HCT116 (cell line): ENCODE measurements around the gene UGT1A3. TPM values are rescaled to one million over a fixed set of nuclear protein-coding genes. Genes with fewer than 3 reads are reported as not detected.

Experiments used
- ATAC-seq: fragments of 200-7000 bp; cut with Tn5 transposase; 2 replicates; pipeline ENCODE4 v1.9.1; 2020; ENCODE audit warnings: mild to moderate bottlenecking, moderate library complexity
- BruUV-seq: library from RNA; stranded (reverse); fragments of 400-500 nt; replicated peaks from 2 replicates; lab custom pipeline; 2021; lab: Mats Ljungman, UMichigan
- CTCF ChIA-PET: fragments of 300-600 bp; sonication (Branson Sonifier 250); formaldehyde crosslinking; loops from one replicate; lab custom pipeline; 2021; ENCODE audit warnings: antibody characterized with exemption; lab: Charles Lee
- POLR2A ChIA-PET: fragments of 300-600, 350-600 bp; sonication (Branson Sonifier 250); formaldehyde crosslinking; loops from one replicate; lab custom pipeline; 2021; ENCODE audit warnings: antibody characterized with exemption; lab: Charles Lee
- RAD21 ChIA-PET, 2 experiments: fragments of 300-600 bp; sonication (Branson Sonifier 250); formaldehyde crosslinking; loops; one replicate each; lab custom pipeline; 2023; ENCODE audit warnings: low total read pairs in 2 of 2; ENCODE audit not compliant: uncharacterized antibody in 2 of 2, unreplicated experiment in 2 of 2, low non-redundant PET in 1 of 2; lab: Charles Lee
- DNase-seq: peaks from one replicate; pipeline ENCODE4 v3.0.0-alpha.2; 2010; ENCODE audit warnings: low read depth, low spot score
- H2AFZ ChIP-seq: fragments of 200-600 bp; shearing (Covaris generic), sonication (generic); 2 replicates; pipeline ENCODE4 v1.6.1; 2017; ENCODE audit warnings: low read depth, mixed run types, mixed read lengths, antibody characterized with exemption, low read length; ENCODE audit not compliant: poor library complexity, severe bottlenecking
- H3K27ac ChIP-seq: 2 replicates; pipeline ENCODE4 v1.5.1; 2012; ENCODE audit warnings: low read depth, low read length
- H3K27me3 ChIP-seq: fragments of 200-600 bp; sonication (generic); 2 replicates; pipeline ENCODE4 v1.6.1; 2016; ENCODE audit warnings: mixed run types, low read length, mixed read lengths; ENCODE audit not compliant: insufficient read depth
- H3K36me3 ChIP-seq, 2 experiments: fragments of 200-500 bp in 1 of 2; fragments of 200-600 bp in 1 of 2; sonication (Bioruptor generic) in 1 of 2; sonication (generic) in 1 of 2; 2 replicates each; pipeline versions ENCODE4 v1.5.1 to v1.6.1; 2014 to 2016; ENCODE audit warnings: low read length in 2 of 2, inconsistent platforms in 1 of 2, mixed read lengths in 1 of 2, mixed run types in 1 of 2; ENCODE audit not compliant: insufficient read depth in 2 of 2, control insufficient read depth in 1 of 2
- H3K4me1 ChIP-seq, 2 experiments: fragments of 200-600 bp in 1 of 2; sonication (generic) in 1 of 2; 2 replicates each; pipeline versions ENCODE4 v1.5.1 to v1.6.1; 2012 to 2017; ENCODE audit warnings: low read length in 2 of 2, inconsistent platforms in 1 of 2, mild to moderate bottlenecking in 1 of 2, mixed read lengths in 1 of 2, mixed run types in 1 of 2, moderate library complexity in 1 of 2; ENCODE audit not compliant: insufficient read depth in 2 of 2, control insufficient read depth in 1 of 2
- H3K4me2 ChIP-seq: fragments of 200-600 bp; sonication (generic); 2 replicates; pipeline ENCODE4 v1.6.1; 2017; ENCODE audit warnings: mixed run types, low read length, mixed read lengths
- H3K4me3 ChIP-seq, 2 experiments: fragments of 200-600 bp in 1 of 2; sonication (generic) in 1 of 2; replicated peaks in 1 of 2; 2 replicates each; pipeline ENCODE4 v1.5.1; 2011 to 2016; ENCODE audit warnings: low read length in 2 of 2, control low read depth in 1 of 2, low read depth in 1 of 2, mild to moderate bottlenecking in 1 of 2, mixed read lengths in 1 of 2, mixed run types in 1 of 2
- H3K79me2 ChIP-seq: fragments of 200-600 bp; sonication (generic); 2 replicates; pipeline ENCODE4 v1.6.1; 2017; ENCODE audit warnings: mild to moderate bottlenecking, mixed run types, low read length, moderate library complexity, mixed read lengths; ENCODE audit not compliant: insufficient read depth
- H3K9ac ChIP-seq: fragments of 200-600 bp; sonication (generic); 2 replicates; pipeline ENCODE4 v1.6.1; 2016; ENCODE audit warnings: low read length, mixed read lengths
- H3K9me2 ChIP-seq: fragments of 200-600 bp; sonication (generic), shearing (Covaris generic); 2 replicates; pipeline ENCODE4 v1.6.1; 2017; ENCODE audit warnings: mixed run types, mild to moderate bottlenecking, moderate library complexity; ENCODE audit not compliant: insufficient read depth
- H3K9me3 ChIP-seq, 2 experiments: fragments of 200-500 bp in 1 of 2; fragments of 200-600 bp in 1 of 2; sonication (Bioruptor generic) in 1 of 2; sonication (generic) in 1 of 2; 2 replicates each; pipeline ENCODE4 v1.6.1; 2014 to 2017; ENCODE audit warnings: low read length in 2 of 2, mixed read lengths in 2 of 2, inconsistent platforms in 1 of 2, low read depth in 1 of 2, mild to moderate bottlenecking in 1 of 2, mixed run types in 1 of 2, moderate library complexity in 1 of 2; ENCODE audit not compliant: control insufficient read depth in 1 of 2, insufficient read depth in 1 of 2
- H4K20me1 ChIP-seq: fragments of 200-600 bp; sonication (generic), shearing (Covaris generic); 2 replicates; pipeline ENCODE4 v1.6.1; 2017; ENCODE audit warnings: mixed run types, mild to moderate bottlenecking, moderate library complexity; ENCODE audit not compliant: insufficient read depth
- CBX3 ChIP-seq: IDR thresholded peaks from 2 replicates; pipeline ENCODE4 v1.6.1; 2012; ENCODE audit warnings: low read depth
- CEBPB ChIP-seq: IDR thresholded peaks from 2 replicates; pipeline ENCODE4 v1.6.1; 2012; ENCODE audit warnings: low read depth
- CTCF ChIP-seq, 3 experiments: fragments of 200-600 bp in 1 of 3; sonication (generic) in 1 of 3; IDR thresholded peaks in 2 of 3; conservative IDR thresholded peaks in 1 of 3; 2 replicates each; pipeline ENCODE4 v1.5.1; 2012 to 2017; ENCODE audit warnings: low read depth in 2 of 3, low read length in 2 of 3, antibody characterized with exemption in 1 of 3, borderline replicate concordance in 1 of 3, control low read depth in 1 of 3, mild to moderate bottlenecking in 1 of 3, mixed read lengths in 1 of 3, mixed run types in 1 of 3, moderate library complexity in 1 of 3; ENCODE audit not compliant: insufficient read depth in 1 of 3
- EGR1 ChIP-seq: IDR thresholded peaks from 2 replicates; pipeline ENCODE4 v1.6.1; 2012; ENCODE audit warnings: low read depth
- ELF1 ChIP-seq: IDR thresholded peaks from 2 replicates; pipeline ENCODE4 v1.6.1; 2012; ENCODE audit warnings: low read depth, borderline replicate concordance
- EZH2 ChIP-seq: fragments of 200-600 bp; sonication (generic); IDR thresholded peaks from 2 replicates; pipeline ENCODE4 v1.6.1; 2017; ENCODE audit warnings: antibody characterized with exemption, mixed run types
- EZH2phosphoT487 ChIP-seq: fragments of 200-600 bp; IDR thresholded peaks from 2 replicates; pipeline ENCODE4 v1.6.1; 2018; ENCODE audit warnings: antibody characterized with exemption, borderline replicate concordance
- JUND ChIP-seq: IDR thresholded peaks from 2 replicates; pipeline ENCODE4 v1.6.1; 2012
- POLR2A ChIP-seq: IDR thresholded peaks from 2 replicates; pipeline ENCODE4 v1.7.0; 2011; ENCODE audit warnings: borderline replicate concordance; ENCODE audit not compliant: insufficient read depth, insufficient read length; ENCODE audit errors: extremely low read depth
- POLR2AphosphoS5 ChIP-seq: IDR thresholded peaks from 2 replicates; pipeline ENCODE4 v1.6.1; 2011; ENCODE audit warnings: mild to moderate bottlenecking, low read depth, low read length, moderate library complexity
- RAD21 ChIP-seq: IDR thresholded peaks from 2 replicates; pipeline ENCODE4 v1.6.1; 2012; ENCODE audit warnings: low read depth, mild to moderate bottlenecking
- REST ChIP-seq: IDR thresholded peaks from 2 replicates; pipeline ENCODE4 v1.6.1; 2012; ENCODE audit warnings: low read depth
- SIN3A ChIP-seq: IDR thresholded peaks from 2 replicates; pipeline ENCODE4 v1.6.1; 2012; ENCODE audit warnings: low read depth
- SP1 ChIP-seq: IDR thresholded peaks from 2 replicates; pipeline ENCODE4 v1.6.1; 2012; ENCODE audit warnings: low read depth
- YY1 ChIP-seq: IDR thresholded peaks from 2 replicates; pipeline ENCODE4 v1.6.1; 2011; ENCODE audit warnings: low read length, low read depth, moderate library complexity, mild to moderate bottlenecking; ENCODE audit not compliant: insufficient replicate concordance; ENCODE audit errors: extremely low read depth
- ZBTB33 ChIP-seq: IDR thresholded peaks from 2 replicates; pipeline ENCODE4 v1.6.1; 2011; ENCODE audit warnings: mild to moderate bottlenecking, low read length, moderate library complexity; ENCODE audit not compliant: insufficient replicate concordance; ENCODE audit errors: extremely low read depth
- ZFX ChIP-seq: fragments of 450-650 bp; IDR thresholded peaks from 2 replicates; pipeline ENCODE4 v1.6.1; 2017
- intact Hi-C: fragments of 100-400 bp; cut with micrococcal nuclease; formaldehyde crosslinking; loops from 2 replicates; pipeline ENCODE4 v1.10.0; 2022
- total RNA-seq: library from RNA; stranded (reverse); gene quantifications from one replicate; pipeline ENCODE4 v1.2.1, GENCODE V29; 2021; ENCODE audit not compliant: unreplicated experiment

UGT1A3 gene
- total RNA-seq, 1 experiment from 2014 or later, result not detected

- ChIA-PET CTCF (no interaction called here), RAD21 (no interaction called here)
Measured at GRCh38 chr2:233760043-233760442, 31.2 kb downstream of the UGT1A3 start, which contains the start of gene UGT1A1. TSS of gene UGT1A1 (plus strand) at chr2:233760270. CDS start at chr2:233760288, 18 bp downstream.

More at GRCh38 chr2:233760043-233760442, 31.2 kb downstream of the UGT1A3 start, which contains the start of gene UGT1A1:
- POLR2A ChIA-PET, result no interaction called here
- Histone ChIP-seq H3K79me2 (no peaks in the 10 kb centered on the region), H4K20me1 (no peaks in the 10 kb centered on the region), H3K4me2 (no peak within 1 kb of the TSS), H3K9me3 (no peaks in the 10 kb centered on the region), H3K4me1 (peaks cover 0 to 10% of the 10 kb centered on the region in 2 experiments; a peak in 2 of 4 replicates), H3K27ac (no peak within 1 kb of the TSS), H3K4me3 (no peak within 1 kb of the TSS), H3K9me2 (no peaks in the 10 kb centered on the region), H3K27me3 (no peaks in the 10 kb centered on the region)
- ATAC-seq, result no peak
- TF ChIP-seq CBX3, result no peak
- no peak for TF ChIP-seq ZBTB33
- no peak for TF ChIP-seq EZH2phosphoT487
- TF ChIP-seq CEBPB, result no peak
- no peak for TF ChIP-seq YY1
- TF ChIP-seq EGR1, result no peak
- TF ChIP-seq EZH2, result no peak
- no peak for TF ChIP-seq POLR2A
- TF ChIP-seq ZFX, result no peak
- TF ChIP-seq RAD21, result no peak
- no peak for TF ChIP-seq SIN3A
- no peak for TF ChIP-seq CTCF (IDR thresholded peaks at IDR 0.05 in 2 of 3, conservative IDR thresholded peaks at IDR 0.05 in 1 of 3; ENCODE audit: borderline replicate concordance in 1 of 3, insufficient read depth in 1 of 3, low read depth in 2 of 3, low read length in 2 of 3)
- TF ChIP-seq ELF1, result no peak
- TF ChIP-seq POLR2AphosphoS5, result no peak
- no peak for TF ChIP-seq REST
- TF ChIP-seq SP1, result no peak
- TF ChIP-seq JUND, result no peak
- TF ChIP-seq, all 23 proteins: peak for 0
- no TSS peak for BruUV-seq
- intact Hi-C loops, result no loop called here
- no peaks in the 10 kb centered on the region for H3K36me3 ChIP-seq
- no peak within 1 kb of the TSS for H3K9ac ChIP-seq
- H2AFZ ChIP-seq, result no peak within 1 kb of the TSS
- DNase-seq, result no peak
